NK-92 (cell line): ENCODE results near the gene PARP9.

Experiments used
- DNase-seq: peaks from one replicate; lab custom pipeline; 2025; ENCODE audit not compliant: unreplicated experiment; lab: John Stamatoyannopoulos, UW

The PARP9 gene

DNA sequence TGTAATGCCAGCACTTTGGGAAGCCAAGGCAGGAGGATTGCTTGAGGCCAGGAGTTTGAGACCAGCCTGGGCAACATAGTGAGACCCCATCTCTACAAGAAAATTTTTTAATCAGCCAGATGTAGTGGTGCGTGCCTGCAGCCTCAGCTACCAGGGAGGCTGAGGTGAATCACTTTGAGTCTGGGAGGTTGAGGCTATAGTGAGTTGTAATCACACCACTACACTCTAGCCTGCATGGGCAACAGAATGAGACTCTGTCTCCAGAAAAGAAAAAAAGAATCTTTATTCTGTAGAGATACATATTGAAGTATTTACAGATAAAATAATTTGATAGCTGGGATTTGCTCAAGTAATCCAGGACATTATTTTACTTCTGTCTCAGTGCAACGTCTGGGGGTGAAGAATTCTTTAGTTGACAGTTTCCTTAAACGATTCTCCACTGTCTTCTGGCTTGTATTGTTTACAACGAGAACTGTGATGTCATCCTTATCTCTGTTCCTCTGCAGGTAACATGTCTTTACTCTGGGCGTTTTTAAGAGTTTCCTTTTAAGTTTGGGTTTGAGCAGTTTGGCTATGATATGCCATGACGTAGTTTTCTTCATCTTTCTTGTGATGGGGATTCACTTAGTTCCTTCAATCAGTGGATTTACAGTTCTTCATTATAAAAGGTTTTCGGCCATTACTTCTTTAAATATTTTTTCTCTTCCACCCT lies 75.7 kb downstream of the PARP9 start:
- DNase-seq, result no peak

DNA sequence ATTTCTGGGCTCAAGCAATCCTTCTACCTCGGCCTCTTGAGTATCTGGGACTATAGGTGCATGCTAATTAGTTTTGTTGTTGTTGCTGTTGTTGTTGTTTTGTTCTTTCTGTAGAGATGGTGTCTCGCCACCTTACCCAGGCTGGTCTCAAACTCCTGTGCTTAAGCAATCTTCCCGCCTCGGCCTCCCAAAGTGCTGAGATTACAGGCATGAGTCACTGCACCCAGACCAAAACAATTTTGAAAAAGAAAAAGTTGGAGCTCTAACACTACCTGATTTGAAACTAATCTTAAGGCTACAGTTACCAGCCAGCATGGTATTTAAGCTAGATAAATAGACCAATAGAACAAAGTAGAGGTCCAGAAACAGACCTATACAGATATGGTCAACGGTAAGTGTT lies 79.1 kb downstream of the PARP9 start:
- no peak for DNase-seq

DNA sequence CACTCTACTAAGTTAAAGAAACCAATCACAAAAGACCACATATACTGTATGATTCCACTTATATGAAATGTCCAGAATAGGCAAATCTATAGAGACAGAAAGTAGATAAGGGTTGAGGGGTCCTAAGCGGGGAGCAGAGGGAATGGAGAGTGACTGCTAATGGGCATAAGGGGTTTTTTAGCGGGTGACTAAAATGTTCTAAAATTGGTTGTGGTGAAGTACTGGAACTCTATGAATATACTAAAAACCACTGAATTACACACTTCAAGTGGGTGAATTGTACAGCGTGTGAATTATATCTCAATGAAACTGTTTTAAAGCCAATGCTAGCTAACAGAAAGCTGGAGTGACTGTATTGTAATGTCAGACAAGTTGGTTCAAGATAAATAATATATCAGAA lies 82.7 kb downstream of the PARP9 start:
- no peak for DNase-seq
